K562 (cell line): ENCODE measurements around the gene TMSB10. TPM values are rescaled to one million over a fixed set of nuclear protein-coding genes. Genes with fewer than 3 reads are reported as not detected.
A peak's percentile ranks its signal among the peaks of the same experiment; 100 is the strongest.

ENCODE experiments used
- ATF3 ChIP-seq, 2 experiments: fragments of 450-650 bp in 1 of 2; sonication (generic) in 1 of 2; formaldehyde crosslinking in 1 of 2; IDR thresholded peaks in 1 of 2; conservative IDR thresholded peaks in 1 of 2; 2 replicates each; pipeline versions ENCODE4 v1.6.1 to v1.8.1; 2016 to 2023; ENCODE audit warnings: mild to moderate bottlenecking in 2 of 2, moderate library complexity in 2 of 2, inconsistent platforms in 1 of 2, missing genetic modification reagents in 1 of 2
- CBFA2T2 ChIP-seq: fragments of 450-650 bp; conservative IDR thresholded peaks from 2 replicates; pipeline ENCODE4 v1.6.1; 2017; ENCODE audit warnings: mild to moderate bottlenecking
- CREB1 ChIP-seq, 2 experiments: sonication (generic) in 1 of 2; formaldehyde crosslinking in 1 of 2; IDR thresholded peaks; 2 replicates each; pipeline versions ENCODE4 v1.6.1 to v1.8.0; 2012 to 2022; ENCODE audit warnings: inconsistent platforms in 1 of 2, mild to moderate bottlenecking in 1 of 2, missing genetic modification reagents in 1 of 2, moderate library complexity in 1 of 2
- HBP1 ChIP-seq: fragments of 450-650 bp; formaldehyde crosslinking; IDR thresholded peaks from 2 replicates; pipeline ENCODE4 v1.4.0; 2022; ENCODE audit warnings: missing genetic modification characterization
- HDAC2 ChIP-seq: fragments of 450-650 bp; IDR thresholded peaks from 2 replicates; pipeline ENCODE4 v1.6.1; 2016; ENCODE audit warnings: mild to moderate bottlenecking
- IRF2 ChIP-seq: sonication (generic); formaldehyde crosslinking; IDR thresholded peaks from 2 replicates; pipeline ENCODE4 v1.8.1; 2022; ENCODE audit warnings: mild to moderate bottlenecking, missing genetic modification reagents
- NBN ChIP-seq: fragments of 450-650 bp; IDR thresholded peaks from 2 replicates; pipeline ENCODE4 v1.6.1; 2016; ENCODE audit warnings: low read depth, mild to moderate bottlenecking
- NR0B1 ChIP-seq: fragments of 450-650 bp; IDR thresholded peaks from one replicate; pipeline ENCODE4 v1.6.1; 2018; ENCODE audit warnings: mild to moderate bottlenecking, moderate library complexity; ENCODE audit not compliant: partially characterized antibody
- STAT5A ChIP-seq: IDR thresholded peaks from 2 replicates; pipeline ENCODE4 v1.6.1; 2012; ENCODE audit warnings: low read length, inconsistent platforms, borderline replicate concordance
- UBTF ChIP-seq, 2 experiments: IDR thresholded peaks; 2 replicates each; pipeline ENCODE4 v1.6.1; 2012; ENCODE audit warnings: improper control_type of control experiment in 2 of 2, low read depth in 2 of 2, low read length in 2 of 2, borderline replicate concordance in 1 of 2
- ZBTB11 ChIP-seq, 3 experiments: fragments of 200-800 bp in 1 of 3; fragments of 250-450 bp in 1 of 3; fragments of 450-650 bp in 1 of 3; sonication (Bioruptor Pico) in 1 of 3; sonication (Bioruptor generic) in 1 of 3; formaldehyde crosslinking in 1 of 3; IDR thresholded peaks; 2 replicates each; pipeline versions ENCODE4 v1.6.1 to v1.8.0; 2016 to 2022; ENCODE audit warnings: mild to moderate bottlenecking in 2 of 3, missing genetic modification characterization in 2 of 3, missing compliant biosample characterization in 1 of 3, moderate library complexity in 1 of 3
- ZNF124 ChIP-seq: sonication (generic); formaldehyde crosslinking; IDR thresholded peaks from 2 replicates; pipeline ENCODE4 v1.8.1; 2022; ENCODE audit warnings: missing genetic modification reagents
- ZNF280A ChIP-seq: fragments of 450-650 bp; IDR thresholded peaks from 2 replicates; pipeline ENCODE4 v1.6.1; 2018; ENCODE audit warnings: mild to moderate bottlenecking, low read depth; ENCODE audit not compliant: partially characterized antibody
- polyA plus RNA-seq, 8 experiments: library from polyadenylated mRNA; depleted of rRNA in 4 of 8; stranded (reverse) in 5 of 8; unstranded in 3 of 8; fragments of >200 nt; fragmentation: Nextera tagmentation in 2 of 8; fragmentation: Illumina TruSeq in 1 of 8; extraction: Ambion mirVana in 2 of 8; extraction: Trizol in 1 of 8; gene quantifications; 2 replicates each; pipeline versions ENCODE4 v1.2.1 to v1.2.3, GENCODE V29; 2011 to 2014; ENCODE audit warnings: inconsistent platforms in 1 of 8, missing spikeins in 1 of 8
- total RNA-seq, 7 experiments: library from RNA; depleted of rRNA in 6 of 7; stranded (reverse); fragments of >200 nt in 6 of 7; fragmentation: Illumina TruSeq in 2 of 7; extraction: Trizol in 2 of 7; gene quantifications; 2 replicates each; pipeline versions ENCODE4 v1.2.1 to v1.2.3, GENCODE V29; 2011 to 2021; ENCODE audit warnings: low replicate concordance in 1 of 7

Gene TMSB10
- total and polyA plus RNA-seq, 9 of the 15 experiments (the other 6 are each of a cell fraction or from before 2014, with no cell fraction given), result 382 to 2,226 (median 959) TPM

GRCh38 chr2:84856787-84857186 lies 48.7 kb upstream of the TMSB10 start (continued):
- TF ChIP-seq ATF3 (IDR thresholded peaks at IDR 0.05) (peak; percentile 78), ATF3 (CRISPR knock-in tag; conservative IDR thresholded peaks at IDR 0.05) (0 out of 2 replicates have a peak, but pooled peaks have one; percentile 32), ZNF124 (no peak), NBN (no peak; the same call in 1 of the 2 replicates), UBTF (IDR thresholded peaks at IDR 0.05; ENCODE audit: borderline replicate concordance in 1 of 2, low read depth in 2 of 2, low read length in 2 of 2) (no peak), ZNF280A (no peak), ZBTB11 (CRISPR knock-in tag; IDR thresholded peaks at IDR 0.05) (0 out of 6 replicates have a peak, but pooled peaks of 1 of the 3 experiments have one; percentile 29), STAT5A (no peak), CBFA2T2 (no peak), IRF2 (CRISPR knock-in tag) (no peak), HBP1 (CRISPR knock-in tag) (no peak), NR0B1 (no peak), CREB1 (IDR thresholded peaks at IDR 0.05) (peak; percentile 47; the same call in 1 of the 2 replicates), CREB1 (CRISPR knock-in tag; IDR thresholded peaks at IDR 0.05) (0 out of 2 replicates have a peak, but pooled peaks have one; percentile 39), HDAC2 (no peak)
